PFSK-1 (cell line): ENCODE results near the gene NTSR2. TPM values are rescaled to one million over a fixed set of nuclear protein-coding genes. Genes with fewer than 3 reads are reported as not detected.

Experiments
- FOXP2 ChIP-seq: optimal IDR thresholded peaks from 2 replicates; pipeline ENCODE3; 2011; ENCODE audit warnings: borderline replicate concordance, control low read depth, inconsistent platforms; ENCODE audit not compliant: insufficient read depth; ENCODE audit errors: extremely low read length, extremely low read depth
- POLR2AphosphoS5 ChIP-seq: IDR thresholded peaks from 2 replicates; pipeline ENCODE4 v1.6.1; 2012; ENCODE audit warnings: low read depth, mild to moderate bottlenecking, control low read depth, low read length, moderate library complexity
- SIN3A ChIP-seq: IDR thresholded peaks from 2 replicates; pipeline ENCODE4 v1.6.1; 2012; ENCODE audit warnings: mild to moderate bottlenecking, low read length, moderate library complexity, borderline replicate concordance; ENCODE audit not compliant: insufficient read depth
- TAF1 ChIP-seq: IDR thresholded peaks from 2 replicates; pipeline ENCODE4 v1.6.1; 2012; ENCODE audit warnings: low read length, control low read depth, borderline replicate concordance; ENCODE audit not compliant: insufficient read depth
- polyA plus RNA-seq: library from polyadenylated mRNA; unstranded; fragments of >200 nt; gene quantifications from one replicate; pipeline ENCODE4 v1.2.1, GENCODE V29; 2012; ENCODE audit warnings: low read depth, missing spikeins; ENCODE audit not compliant: insufficient read length
- TF ChIP-seq, protein P1 (sequence below), 2 experiments: IDR thresholded peaks; 2 replicates each; pipeline versions ENCODE4 v1.6.1 to v1.8.0; 2011 to 2012; ENCODE audit warnings: low read depth in 2 of 2, low read length in 2 of 2, control low read depth in 1 of 2, inconsistent platforms in 1 of 2, mild to moderate bottlenecking in 1 of 2, moderate library complexity in 1 of 2; ENCODE audit not compliant: insufficient read depth in 1 of 2

NTSR2 gene
- polyA plus RNA-seq: not detected

- TF ChIP-seq, protein P1, sequence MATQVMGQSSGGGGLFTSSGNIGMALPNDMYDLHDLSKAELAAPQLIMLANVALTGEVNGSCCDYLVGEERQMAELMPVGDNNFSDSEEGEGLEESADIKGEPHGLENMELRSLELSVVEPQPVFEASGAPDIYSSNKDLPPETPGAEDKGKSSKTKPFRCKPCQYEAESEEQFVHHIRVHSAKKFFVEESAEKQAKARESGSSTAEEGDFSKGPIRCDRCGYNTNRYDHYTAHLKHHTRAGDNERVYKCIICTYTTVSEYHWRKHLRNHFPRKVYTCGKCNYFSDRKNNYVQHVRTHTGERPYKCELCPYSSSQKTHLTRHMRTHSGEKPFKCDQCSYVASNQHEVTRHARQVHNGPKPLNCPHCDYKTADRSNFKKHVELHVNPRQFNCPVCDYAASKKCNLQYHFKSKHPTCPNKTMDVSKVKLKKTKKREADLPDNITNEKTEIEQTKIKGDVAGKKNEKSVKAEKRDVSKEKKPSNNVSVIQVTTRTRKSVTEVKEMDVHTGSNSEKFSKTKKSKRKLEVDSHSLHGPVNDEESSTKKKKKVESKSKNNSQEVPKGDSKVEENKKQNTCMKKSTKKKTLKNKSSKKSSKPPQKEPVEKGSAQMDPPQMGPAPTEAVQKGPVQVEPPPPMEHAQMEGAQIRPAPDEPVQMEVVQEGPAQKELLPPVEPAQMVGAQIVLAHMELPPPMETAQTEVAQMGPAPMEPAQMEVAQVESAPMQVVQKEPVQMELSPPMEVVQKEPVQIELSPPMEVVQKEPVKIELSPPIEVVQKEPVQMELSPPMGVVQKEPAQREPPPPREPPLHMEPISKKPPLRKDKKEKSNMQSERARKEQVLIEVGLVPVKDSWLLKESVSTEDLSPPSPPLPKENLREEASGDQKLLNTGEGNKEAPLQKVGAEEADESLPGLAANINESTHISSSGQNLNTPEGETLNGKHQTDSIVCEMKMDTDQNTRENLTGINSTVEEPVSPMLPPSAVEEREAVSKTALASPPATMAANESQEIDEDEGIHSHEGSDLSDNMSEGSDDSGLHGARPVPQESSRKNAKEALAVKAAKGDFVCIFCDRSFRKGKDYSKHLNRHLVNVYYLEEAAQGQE (IDR thresholded peaks at IDR 0.05; ENCODE audit: insufficient read depth in 1 of 2, low read depth in 2 of 2, low read length in 2 of 2): peak; percentile 93 to 96
- no peak for TF ChIP-seq POLR2AphosphoS5
Measured at GRCh38 chr2:11669454-11670291, at the start of gene NTSR2. NTSR2 (minus strand) TSS chr2:11670195; CDS start chr2:11670129, 66 bp downstream.

DNA sequence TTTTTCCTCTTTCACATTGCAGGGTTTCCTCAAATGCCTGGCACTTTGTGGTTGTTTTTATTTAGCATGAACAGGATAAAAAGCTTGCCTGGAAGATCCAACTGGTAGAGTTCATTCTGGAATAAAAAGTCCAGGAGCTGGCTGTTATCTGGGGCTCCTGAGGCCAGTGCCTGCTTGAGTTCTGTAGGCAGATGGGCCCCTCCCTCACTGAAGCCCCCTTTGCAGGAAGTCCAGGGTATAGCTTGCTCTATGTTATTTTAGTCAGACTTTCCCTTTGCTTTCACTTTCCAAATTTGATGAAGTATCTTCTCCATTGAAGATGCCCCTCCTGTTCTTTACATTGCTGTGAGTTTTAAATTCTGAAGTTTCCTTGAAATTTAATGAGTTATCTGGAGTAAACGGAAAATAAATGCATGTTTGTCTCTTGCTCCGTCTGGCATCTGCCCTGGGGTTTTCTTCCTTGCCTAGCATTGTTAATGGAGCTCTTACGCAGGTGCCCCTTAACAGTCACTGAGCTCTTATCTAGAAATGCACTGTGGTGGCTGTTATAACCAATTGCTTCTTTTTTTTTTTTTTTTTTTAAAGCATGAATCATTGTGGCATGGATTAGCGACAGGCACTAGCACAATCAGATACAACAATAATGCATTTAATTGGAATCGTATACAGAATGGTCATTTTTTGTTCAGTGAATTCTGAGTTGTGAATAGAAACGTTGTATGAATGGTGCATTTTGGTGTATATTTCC lies 49.4 kb upstream of the NTSR2 start:
- TF ChIP-seq TAF1 (no peak), FOXP2 (no peak), SIN3A (no peak)
- TF ChIP-seq, protein P1 (IDR thresholded peaks at IDR 0.05; ENCODE audit: insufficient read depth in 1 of 2, low read depth in 2 of 2, low read length in 2 of 2): no peak

- TF ChIP-seq TAF1: no peak
- TF ChIP-seq FOXP2: no peak
- TF ChIP-seq POLR2AphosphoS5: no peak
Measured at GRCh38 chr2:11718606-11719005, 48.6 kb upstream of the NTSR2 start.

DNA sequence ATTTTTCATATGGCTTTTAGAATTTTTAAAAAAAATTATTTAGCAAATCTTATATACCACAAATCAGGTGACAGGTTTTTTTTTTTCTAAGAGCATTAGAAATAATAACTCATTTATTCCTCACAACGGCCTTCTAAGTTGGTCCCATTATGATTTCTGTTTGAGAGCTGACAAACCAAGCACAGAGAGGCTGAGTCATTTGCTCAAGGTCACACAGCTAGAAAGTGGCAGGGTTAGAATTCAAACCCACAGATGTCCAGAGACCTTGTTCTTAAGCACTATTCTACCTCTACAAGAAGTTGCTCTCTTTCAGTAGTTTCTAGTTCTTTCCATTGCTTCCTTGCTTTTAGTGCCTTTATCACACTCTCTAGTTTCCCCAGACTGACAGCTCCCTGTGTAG lies 47.6 kb upstream of the NTSR2 start:
- TF ChIP-seq POLR2AphosphoS5 (no peak), FOXP2 (no peak), TAF1 (no peak), SIN3A (no peak)
- TF ChIP-seq, protein P1 (IDR thresholded peaks at IDR 0.05; ENCODE audit: insufficient read depth in 1 of 2, low read depth in 2 of 2, low read length in 2 of 2): no peak

DNA sequence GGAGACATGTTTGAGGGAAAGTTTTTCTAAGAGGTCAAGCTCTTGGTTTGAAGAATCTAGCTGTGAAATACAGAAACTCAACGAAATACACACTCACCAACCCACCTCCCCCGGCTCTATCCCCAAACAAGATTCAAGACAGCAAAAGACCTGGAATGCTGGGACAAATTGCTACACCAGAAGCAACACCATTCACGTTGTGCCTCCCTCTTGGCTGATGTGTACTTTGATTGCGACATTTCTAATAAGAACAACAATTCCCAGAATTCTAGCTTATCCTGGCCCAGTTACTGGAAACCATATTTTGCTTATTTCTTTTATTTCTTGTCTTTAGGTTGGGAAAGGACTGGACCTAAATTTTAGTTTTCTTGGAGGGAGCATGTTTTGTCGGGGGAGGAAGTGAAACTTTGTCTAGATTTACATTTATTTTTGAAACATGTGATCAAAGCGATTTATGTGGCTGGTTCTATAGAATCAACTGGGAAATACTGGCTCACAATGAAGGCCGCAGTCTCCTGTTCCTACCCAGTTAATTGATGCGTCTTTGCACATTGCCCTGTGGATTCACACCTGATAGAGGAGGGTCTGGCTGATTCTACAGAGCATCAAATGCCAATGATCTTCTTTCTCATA lies 46.8 kb upstream of the NTSR2 start:
- TF ChIP-seq FOXP2 (no peak), POLR2AphosphoS5 (no peak), TAF1 (no peak), SIN3A (no peak)
- TF ChIP-seq, protein P1 (IDR thresholded peaks at IDR 0.05; ENCODE audit: insufficient read depth in 1 of 2, low read depth in 2 of 2, low read length in 2 of 2): no peak
